Ishikawa (cell line): ENCODE measurements around the gene C2CD2.

Experiments
- CEBPB ChIP-seq: IDR thresholded peaks from 2 replicates; pipeline ENCODE4 v1.6.1; 2012
- CREB1 ChIP-seq: IDR thresholded peaks from 2 replicates; pipeline ENCODE4 v1.6.1; 2012; ENCODE audit warnings: low read depth
- EGR1 ChIP-seq: IDR thresholded peaks from 2 replicates; pipeline ENCODE4 v1.6.1; 2012
- EP300 ChIP-seq: IDR thresholded peaks from 2 replicates; pipeline ENCODE4 v1.6.1; 2012; ENCODE audit warnings: borderline replicate concordance
- FOXM1 ChIP-seq: IDR thresholded peaks from 2 replicates; pipeline ENCODE4 v1.6.1; 2012; ENCODE audit warnings: low read depth, borderline replicate concordance
- MAX ChIP-seq: IDR thresholded peaks from 2 replicates; pipeline ENCODE4 v1.6.1; 2012
- NFIC ChIP-seq: IDR thresholded peaks from 2 replicates; pipeline ENCODE4 v1.6.1; 2012
- RAD21 ChIP-seq: IDR thresholded peaks from 2 replicates; pipeline ENCODE4 v1.6.1; 2012; ENCODE audit warnings: low read depth
- REST ChIP-seq: IDR thresholded peaks from 2 replicates; pipeline ENCODE4 v1.6.1; 2012; ENCODE audit warnings: low read depth, mild to moderate bottlenecking
- TAF1 ChIP-seq: IDR thresholded peaks from 2 replicates; pipeline ENCODE4 v1.6.1; 2012; ENCODE audit warnings: low read depth, mild to moderate bottlenecking
- TCF12 ChIP-seq: IDR thresholded peaks from 2 replicates; pipeline ENCODE4 v1.6.1; 2012; ENCODE audit warnings: low read depth
- TEAD4 ChIP-seq: IDR thresholded peaks from 2 replicates; pipeline ENCODE4 v1.6.1; 2012
- USF1 ChIP-seq: IDR thresholded peaks from 2 replicates; pipeline ENCODE4 v1.6.1; 2012
- YY1 ChIP-seq: IDR thresholded peaks from 2 replicates; pipeline ENCODE4 v1.6.1; 2012; ENCODE audit warnings: low read depth
- ZBTB7A ChIP-seq: IDR thresholded peaks from 2 replicates; pipeline ENCODE4 v1.6.1; 2012; ENCODE audit warnings: low read depth

Gene C2CD2

GRCh38 chr21:41880153-41880552, 73.7 kb downstream of the C2CD2 start:
- TF ChIP-seq CREB1 (no peak), YY1 (no peak), TEAD4 (no peak), TCF12 (no peak), TAF1 (no peak), REST (no peak), USF1 (no peak), ZBTB7A (no peak), MAX (no peak), EGR1 (no peak), EP300 (no peak), RAD21 (no peak), FOXM1 (no peak), CEBPB (no peak), NFIC (no peak)

- TF ChIP-seq YY1: no peak; the same call in 1 of the 2 replicates
- TF ChIP-seq NFIC: no peak
- TF ChIP-seq MAX: peak; percentile 78
- TF ChIP-seq CEBPB: no peak
- no peak for TF ChIP-seq REST
- peak; percentile 61 for TF ChIP-seq TAF1
- peak; percentile 78; the same call in 1 of the 2 replicates for TF ChIP-seq ZBTB7A
- TF ChIP-seq USF1: peak; percentile 11; the same call in 1 of the 2 replicates
- TF ChIP-seq RAD21: no peak
- peak; percentile 95 for TF ChIP-seq EGR1
- TF ChIP-seq EP300: no peak
- no peak for TF ChIP-seq TEAD4
- 0 out of 2 replicates have a peak, but pooled peaks have one; percentile 50 for TF ChIP-seq TCF12
- TF ChIP-seq FOXM1: no peak
- TF ChIP-seq CREB1: no peak
These were observed 74.4 kb downstream of the C2CD2 start, which contains the start of gene PRDM15 for GRCh38 chr21:41879190-41879998. TSS of gene PRDM15 (minus strand) at chr21:41879344. CDS start at chr21:41860363, 18,981 bp downstream.

- no peak for TF ChIP-seq CEBPB
- no peak for TF ChIP-seq REST
- no peak for TF ChIP-seq MAX
- TF ChIP-seq RAD21: no peak
- TF ChIP-seq EP300: no peak
- TF ChIP-seq FOXM1: no peak
- peak; percentile 61 for TF ChIP-seq YY1
- 0 out of 2 replicates have a peak, but pooled peaks have one; percentile 2 for TF ChIP-seq TAF1
- TF ChIP-seq TCF12: no peak
- no peak for TF ChIP-seq USF1
These were observed 75.0 kb downstream of the C2CD2 start for GRCh38 chr21:41878831-41879189.
